ENCODE measurements around the gene INPP5J.

Gene INPP5J

DNA sequence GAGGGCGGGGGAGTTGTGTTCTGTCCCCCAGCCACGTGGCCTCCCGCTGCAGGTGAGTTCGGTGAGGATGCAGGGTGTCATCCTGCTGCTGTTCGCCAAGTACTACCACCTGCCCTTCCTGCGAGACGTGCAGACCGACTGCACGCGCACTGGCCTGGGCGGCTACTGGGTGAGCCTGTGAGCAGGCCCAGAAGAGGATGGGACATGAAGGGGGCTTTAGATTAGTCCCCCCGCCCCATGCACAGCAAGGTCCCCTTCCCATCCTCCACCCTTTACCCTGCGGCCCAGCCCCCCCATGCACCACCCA, 4.1 kb downstream of the INPP5J start:
- DNase-seq = no peak

DNA sequence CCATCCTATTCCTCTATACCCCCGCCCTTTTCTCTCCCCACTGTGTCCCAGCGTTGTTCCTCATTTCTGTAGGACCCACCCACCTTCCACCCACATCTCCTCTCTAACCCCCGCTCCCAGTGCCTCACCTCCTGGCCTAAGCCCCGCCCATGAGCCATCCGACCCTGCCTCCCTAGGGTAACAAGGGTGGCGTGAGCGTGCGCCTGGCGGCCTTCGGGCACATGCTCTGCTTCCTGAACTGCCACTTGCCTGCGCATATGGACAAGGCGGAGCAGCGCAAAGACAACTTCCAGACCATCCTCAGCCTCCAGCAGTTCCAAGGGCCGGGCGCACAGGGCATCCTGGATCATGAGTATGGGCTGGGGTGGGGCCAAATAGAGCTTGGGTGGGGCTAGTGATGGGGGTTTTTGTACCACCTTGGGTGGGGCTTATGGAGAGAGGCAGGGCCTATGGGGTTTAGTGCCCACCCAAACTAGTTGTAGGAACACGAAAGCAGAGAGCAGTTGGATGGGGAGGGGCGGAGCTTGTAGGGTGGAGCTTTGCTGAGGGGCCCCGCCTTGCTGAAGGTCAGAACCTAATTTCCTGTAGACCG, 4.5 kb downstream of the INPP5J start:
- no peak for DNase-seq

DNA sequence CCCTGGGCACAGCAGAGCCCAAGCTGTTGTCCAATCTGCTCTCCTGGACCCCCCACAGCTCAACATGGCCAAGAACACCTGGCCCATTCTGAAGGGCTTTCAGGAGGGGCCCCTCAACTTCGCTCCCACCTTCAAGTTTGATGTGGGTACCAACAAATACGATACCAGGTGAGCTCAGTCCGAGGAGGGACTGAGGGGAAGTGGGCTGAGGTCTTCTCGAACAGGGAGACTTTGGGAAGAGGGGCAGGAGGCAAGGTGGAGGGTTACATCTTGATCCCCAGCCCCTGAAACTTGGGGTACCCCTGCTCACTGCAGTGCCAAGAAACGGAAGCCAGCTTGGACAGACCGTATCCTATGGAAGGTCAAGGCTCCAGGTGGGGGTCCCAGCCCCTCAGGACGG, 5.4 kb downstream of the INPP5J start:
- no peak for DNase-seq

DNA sequence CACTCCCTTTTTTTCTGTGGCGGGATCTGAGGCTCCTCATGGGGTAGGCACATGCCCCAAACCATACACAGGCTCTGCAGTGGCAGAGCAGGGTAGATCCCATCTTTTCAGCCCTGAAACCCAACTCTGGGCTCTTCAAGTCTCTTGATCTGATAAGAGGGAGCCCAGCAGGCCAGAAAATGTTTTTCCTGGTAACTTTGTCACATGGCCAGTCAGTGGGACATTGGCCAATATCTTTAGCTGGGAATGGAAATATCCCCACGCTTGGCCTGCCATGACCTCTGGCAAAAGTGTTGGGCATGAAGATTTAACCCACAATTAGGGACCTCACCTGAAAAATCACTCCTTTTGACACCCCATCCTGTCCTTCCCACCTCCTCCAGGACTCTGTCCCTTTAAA, 8.1 kb downstream of the INPP5J start:
- DNase-seq = no peak

DNA sequence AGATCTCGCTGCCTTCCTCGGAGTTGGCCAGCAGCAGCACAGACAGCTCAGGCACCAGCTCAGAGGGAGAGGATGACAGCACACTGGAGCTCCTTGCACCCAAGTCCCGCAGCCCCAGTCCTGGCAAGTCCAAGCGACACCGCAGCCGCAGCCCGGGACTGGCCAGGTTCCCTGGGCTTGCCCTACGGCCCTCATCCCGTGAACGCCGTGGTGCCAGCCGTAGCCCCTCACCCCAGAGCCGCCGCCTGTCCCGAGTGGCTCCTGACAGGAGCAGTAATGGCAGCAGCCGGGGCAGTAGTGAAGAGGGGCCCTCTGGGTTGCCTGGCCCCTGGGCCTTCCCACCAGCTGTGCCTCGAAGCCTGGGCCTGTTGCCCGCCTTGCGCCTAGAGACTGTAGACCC, 11.1 kb downstream of the INPP5J start:
- DNase-seq = no peak

DNA sequence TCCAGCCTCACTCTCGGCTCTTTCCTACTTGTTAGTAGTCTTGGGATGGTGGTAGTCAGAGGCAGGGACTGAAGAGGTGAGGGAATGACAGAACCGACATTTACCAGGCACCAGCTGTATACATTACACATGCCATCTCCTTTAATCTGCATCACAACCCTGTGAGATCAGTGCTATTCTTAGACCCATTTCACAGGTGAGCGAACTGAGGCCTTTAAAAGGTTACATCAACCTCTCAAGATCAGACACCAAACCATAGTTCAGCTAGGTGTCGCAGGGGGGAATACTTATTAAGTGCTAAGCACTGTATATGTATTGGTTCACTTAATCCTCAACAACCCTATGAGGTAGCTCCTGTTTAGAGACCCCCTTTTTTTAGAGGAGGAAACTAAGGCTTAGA, 11.9 kb downstream of the INPP5J start:
- no peak for DNase-seq

DNA sequence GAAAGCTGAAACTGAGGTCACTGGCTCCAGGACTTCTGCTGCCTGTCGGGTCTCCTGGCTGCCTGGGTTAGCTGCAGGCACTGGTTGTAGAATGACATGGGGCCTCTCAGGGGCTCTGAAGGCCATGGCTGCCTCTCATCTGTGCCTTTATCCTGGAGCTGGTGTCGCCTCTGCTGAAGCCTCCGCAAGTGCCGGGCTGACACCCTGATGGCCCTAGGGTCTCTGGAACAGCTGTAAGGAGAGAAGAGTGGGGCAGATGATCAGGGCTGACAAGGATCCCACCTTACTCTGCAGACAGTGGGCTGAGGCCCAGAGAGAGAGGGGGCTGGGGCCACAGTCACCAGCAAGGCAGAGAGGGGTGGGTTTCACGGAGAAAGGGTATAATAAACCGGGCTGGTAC, 12.9 kb downstream of the INPP5J start:
- DNase-seq = no peak

DNA sequence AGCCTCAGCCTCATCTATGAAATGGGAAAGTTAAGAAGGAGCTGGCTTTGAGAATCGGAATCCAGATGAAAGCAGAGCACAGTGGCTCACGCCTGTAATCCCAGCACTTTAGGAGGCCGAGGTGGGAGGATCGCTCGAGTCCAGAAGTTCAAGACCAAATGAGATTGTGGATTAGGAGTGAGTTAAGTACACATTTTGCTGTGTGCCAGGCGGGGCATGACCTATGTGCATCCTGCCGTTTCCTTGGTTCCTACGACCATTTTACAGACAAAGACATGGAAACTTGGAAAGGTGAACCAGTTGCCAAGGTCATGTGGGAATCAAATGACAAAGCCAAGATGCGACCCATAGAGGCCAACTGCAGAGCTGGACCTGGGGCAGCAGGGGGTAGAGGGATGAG, 13.4 kb downstream of the INPP5J start:
- no peak for DNase-seq

DNA sequence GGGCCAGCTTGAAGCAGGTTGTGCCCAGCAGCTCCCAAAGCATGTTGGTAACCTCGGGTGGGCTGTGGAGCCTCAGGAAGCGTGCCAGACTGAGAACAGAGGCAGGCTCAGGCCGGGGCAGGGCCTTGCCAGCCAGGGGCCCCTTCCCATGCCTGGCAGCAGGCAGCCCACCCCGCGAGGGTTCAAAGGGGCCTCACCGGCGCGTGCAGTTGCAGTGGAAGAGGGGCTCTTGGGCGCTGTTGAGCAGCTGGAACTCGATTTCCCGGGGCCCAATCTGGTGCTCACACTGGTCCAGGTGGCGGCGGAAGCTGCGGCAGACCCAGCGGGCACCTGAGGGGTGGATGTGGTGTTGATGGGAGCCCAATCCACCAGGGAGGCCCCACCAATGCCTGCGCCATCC, 13.9 kb downstream of the INPP5J start:
- no peak for DNase-seq

DNA sequence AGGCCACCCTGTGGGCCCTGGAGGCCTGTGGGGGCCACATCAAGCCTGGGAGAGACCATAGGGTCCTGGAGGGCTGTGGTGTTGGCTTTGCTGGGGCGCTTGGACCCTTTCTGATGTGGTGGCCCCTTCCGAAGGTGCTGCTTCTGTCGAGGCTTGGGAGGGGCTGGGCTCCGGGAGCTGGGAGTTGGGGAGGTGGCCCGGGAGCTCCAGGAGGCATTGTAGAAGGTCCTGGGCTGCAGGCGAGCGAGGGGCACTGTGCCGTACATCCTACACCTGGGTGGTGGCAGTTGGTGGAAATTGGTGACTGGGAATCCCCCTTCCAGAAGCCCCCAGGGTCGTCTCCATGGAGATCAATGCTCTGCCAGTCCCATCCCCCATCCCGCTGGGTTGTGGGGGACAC, 15.0 kb downstream of the INPP5J start:
- no peak for DNase-seq

DNA sequence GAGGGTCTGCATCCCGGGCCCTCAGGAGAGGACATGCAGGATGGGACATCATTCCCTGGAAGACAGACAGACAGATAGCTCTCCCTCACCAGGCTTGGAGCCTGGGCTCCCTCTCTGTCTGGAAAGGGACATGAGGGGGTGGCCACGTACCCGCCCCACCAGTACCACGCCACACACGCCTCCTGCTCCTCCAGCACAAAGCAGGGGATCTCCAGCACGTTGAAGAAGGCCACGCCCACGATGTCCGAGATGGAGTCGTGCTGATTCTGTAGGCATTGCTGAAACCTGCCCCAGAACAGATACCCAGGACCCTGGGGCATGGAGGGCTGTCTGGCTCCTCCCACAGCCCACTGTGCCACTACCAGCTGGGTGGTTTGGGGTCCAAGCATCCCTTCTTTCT, 15.4 kb downstream of the INPP5J start:
- no peak for DNase-seq

DNA sequence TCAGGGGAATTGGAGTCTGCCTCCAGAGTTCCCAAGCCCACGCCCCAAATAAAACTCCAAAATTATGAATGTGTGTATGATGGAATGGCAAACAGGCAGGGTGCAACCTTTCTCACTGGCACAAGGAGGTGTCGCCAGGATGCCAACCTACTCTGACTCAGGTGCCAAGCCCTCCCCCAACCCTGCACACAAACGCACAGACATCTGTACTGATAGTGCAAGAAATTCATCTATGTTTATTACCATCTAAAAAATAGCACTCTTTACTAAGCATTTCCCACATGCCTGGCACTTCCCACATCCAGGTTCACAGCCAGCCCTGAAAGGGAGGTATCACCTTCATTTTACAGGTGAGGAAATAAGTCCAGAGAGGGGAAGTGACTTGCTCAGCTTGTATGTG, 16.3 kb downstream of the INPP5J start:
- DNase-seq = no peak

DNA sequence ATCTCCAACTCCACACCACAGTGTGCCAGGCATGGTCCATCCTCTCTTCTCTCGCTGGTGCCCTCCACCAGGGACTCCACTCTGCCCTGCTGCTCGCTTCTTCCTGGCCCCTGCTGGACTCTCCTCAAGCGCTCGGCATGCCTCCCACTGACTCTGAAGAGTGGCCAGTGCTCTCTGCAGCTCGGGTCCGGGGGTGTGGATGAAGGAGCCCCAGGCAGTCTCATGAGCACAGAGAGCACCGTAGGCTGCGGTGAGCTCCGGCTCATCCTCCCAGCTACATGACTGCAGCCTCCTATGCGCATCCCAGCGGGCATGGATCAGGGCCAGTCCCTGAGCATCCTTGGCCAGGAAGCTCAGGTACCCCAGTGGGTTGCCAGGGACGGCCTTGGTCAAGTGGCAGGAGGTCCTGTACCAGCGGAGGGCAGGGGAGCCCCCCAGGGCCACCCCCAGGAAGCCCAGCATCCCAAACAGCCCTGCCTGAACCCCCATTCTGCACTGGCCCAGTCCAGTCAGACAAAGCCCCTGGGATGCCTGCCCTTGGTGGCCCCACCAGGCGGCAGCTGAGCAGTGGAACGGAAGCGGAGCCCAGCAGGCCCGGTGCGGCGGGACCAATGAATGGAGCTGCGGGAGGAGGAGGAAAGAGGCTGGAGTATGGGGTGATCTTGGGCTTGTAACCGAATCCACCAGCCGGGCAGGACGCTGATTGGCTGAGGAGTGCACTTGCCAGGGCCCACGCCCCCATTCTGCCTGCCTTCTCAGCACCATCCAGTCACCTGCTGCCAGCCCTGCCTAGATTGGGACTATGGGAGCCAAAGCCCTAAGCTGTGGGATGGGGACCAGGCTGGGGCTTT, 17.3 kb downstream of the INPP5J start, which contains the start of gene PLA2G3:
Gene PLA2G3, minus strand, starts transcription at position 643 of the 851 bp plus-strand sequence. Its CDS starts 154 bp downstream, at position 489.
- DNase-seq = no peak

DNA sequence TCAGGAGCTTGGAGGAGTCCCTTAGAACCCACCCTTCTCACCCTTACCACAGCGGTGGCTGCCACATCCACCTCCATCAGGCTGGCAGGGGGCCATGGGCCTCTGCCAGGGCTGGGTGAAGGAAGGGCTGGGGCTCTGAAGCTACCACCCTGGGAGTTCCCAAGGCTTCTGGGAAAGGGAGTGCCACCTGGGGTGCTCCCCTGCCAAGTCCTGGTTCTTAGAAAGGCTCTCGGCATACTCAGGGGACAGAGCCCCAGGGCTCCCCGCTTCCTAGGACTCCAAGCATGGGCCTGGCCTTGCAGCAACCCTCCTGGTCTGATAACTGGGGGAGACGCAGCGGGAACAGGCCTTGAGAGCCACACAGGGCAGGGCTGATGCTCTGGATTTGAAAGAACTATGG, 18.0 kb downstream of the INPP5J start:
- DNase-seq = no peak

DNA sequence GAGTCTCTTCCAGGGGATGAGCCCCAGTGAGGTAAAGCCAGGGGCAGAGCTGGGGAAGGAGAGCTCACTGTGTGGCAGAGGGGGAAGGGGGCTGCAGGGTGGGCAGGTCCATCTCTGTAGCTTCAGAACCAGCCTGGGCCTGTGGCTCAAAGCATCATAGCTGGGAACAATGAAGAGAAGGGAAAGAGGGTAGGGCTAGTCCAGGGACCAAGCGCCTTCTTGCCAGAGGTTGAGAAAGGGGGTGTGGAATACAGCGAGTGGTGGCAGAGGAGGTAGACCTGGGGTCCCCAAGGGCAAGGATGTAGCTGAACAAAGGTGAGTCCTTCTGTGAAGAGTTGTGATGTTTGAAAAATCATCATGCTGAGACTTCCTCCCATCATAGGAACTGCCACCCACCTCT, 18.8 kb downstream of the INPP5J start:
- no peak for DNase-seq

DNA sequence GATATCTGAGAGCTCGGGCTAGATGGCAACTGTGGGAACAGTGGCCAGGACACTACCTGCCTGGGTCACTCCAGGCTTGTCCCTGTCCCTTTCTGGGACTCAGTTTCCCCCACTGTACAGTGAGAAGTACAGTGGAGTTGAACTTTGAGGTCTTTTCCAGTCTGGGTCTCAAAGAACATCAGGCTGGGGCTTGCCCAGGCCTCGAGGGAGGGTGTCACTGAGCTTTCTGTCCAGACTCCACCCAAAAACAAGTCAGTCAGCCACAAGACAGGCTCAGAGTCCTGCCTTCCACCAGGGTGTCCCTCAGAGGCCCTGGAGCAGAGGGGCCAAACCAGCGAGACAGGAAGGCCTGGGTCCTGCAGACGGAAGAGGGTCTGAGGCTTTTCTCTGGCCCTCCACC, 19.5 kb downstream of the INPP5J start:
- DNase-seq = no peak

DNA sequence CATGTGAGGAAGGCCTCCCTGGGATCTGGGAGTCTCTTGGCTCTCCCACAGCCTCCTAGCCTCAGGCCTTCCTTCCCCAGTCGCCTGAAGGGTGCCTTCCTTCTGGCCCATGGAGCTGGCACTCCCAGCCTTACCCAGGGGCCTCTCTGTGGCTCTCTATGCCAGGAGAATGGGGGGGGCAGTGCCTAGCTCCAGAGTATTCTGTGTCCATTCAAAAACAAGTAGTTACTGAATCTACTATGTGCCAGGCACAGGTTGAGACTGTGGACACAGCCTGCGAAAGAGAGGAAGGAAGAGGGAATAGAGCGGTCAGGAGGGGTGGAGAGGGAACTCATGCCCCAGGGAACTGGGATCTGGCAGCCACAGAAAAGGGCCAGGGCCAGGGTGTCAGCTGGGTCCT, 20.3 kb downstream of the INPP5J start:
- no peak for DNase-seq

DNA sequence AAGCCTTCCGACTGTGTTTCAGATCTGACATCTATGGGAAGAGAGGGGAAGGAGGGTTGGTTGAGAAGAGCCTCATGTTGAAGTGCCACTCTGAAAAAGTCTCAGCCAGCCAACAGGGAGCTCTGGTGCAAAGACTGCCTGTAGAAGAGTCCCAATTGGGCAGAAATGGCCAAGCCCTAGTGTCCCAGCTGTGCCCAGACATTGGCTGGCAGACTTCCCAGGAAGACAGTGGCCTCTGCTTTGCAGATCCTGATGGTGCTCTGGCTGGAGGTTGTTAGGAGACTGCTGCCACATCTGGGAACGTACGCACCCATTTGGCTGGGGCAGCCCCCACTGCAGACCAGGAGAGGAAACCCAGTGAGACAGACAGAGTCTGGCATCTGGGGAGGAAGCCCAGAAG, 20.8 kb downstream of the INPP5J start:
- no peak for DNase-seq

DNA sequence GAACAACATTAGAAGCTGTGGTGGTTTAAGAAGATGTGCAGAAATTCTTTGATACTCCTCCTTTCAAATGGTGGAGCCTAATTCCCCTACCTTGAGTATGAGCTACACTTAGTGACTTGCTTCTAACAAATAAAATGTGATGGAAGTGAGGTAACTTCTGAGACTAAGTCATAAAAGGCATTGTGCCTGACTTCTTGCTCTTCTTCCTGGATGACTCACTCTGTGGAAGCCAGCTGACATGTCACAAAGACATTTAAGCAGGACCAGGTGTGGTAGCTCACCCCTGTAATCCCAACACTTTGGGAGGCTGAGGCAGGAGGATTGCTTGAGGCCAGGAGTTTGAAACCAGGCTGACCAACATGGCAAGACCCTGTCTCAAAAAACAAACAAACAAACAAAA, 21.5 kb downstream of the INPP5J start:
- DNase-seq = no peak

DNA sequence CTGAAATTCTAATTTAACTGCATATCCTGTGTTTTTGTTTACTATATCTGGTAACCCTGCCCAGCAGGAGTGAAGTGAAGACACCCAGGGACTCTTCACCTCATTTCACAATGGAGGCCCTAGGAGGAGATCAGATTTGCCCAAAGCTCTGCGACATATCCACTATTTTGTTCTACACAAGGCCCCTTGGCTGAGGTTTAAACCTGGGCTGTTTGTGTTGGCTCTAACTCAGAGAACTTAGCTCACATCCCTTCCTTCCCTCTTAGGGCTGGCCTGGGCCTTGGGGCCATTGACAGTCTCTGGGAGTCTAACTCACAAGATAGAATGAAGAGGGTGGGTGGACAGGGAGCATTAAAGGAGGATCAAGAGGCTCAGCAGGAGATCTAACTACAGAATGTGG, 25.7 kb downstream of the INPP5J start:
- no peak for DNase-seq

DNA sequence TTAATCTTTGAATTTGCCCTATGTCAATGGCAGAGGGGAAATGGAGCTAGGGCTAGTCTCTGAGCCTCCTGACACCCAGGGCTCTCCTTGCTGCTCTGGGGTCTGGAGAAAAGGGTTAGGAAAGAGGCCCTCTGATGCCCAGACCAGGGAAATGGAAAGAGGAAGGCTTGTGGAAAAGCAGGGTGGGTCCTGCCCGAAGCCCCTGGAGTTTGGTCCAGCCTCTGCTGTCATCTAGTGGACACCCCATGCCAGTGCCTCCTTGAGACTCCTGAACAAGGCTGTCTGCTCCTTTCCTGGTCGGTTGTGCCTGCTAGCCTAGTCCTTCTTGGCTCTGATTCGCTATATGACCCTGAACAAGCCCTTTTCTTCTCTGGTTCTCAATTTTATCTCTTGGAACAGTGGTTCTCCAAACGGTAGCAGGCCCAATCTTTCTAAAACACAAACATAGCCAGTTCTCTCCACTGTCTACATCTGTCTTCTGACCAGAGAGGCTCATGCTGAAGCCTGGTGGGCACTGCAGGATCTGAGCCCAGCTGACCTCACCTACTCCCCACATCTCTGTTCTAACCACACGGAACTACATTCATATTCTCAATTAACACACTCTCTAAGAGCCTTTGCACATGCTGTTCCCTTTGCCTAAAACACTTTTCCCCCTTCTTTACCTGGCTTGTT, 26.3 kb downstream of the INPP5J start:
- DNase-seq = no peak

DNA sequence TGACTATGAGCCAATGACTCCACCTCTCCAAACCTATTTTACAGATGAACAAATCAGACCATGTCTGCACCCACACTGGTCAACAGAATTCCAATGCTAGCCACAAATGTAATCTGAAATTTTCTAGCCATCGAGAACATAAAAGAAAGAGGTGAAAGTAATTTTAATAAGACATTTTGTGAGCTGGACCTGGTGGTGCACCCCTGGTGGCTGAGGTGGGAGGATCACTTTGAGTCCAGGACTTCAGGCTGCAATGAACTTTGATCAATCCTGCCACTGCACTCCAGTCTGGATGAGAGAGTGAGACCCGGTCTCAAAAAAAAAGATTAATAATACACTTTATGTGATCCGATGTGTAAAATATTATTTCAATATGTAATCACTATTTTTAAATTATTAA, 27.8 kb downstream of the INPP5J start:
- DNase-seq = no peak

DNA sequence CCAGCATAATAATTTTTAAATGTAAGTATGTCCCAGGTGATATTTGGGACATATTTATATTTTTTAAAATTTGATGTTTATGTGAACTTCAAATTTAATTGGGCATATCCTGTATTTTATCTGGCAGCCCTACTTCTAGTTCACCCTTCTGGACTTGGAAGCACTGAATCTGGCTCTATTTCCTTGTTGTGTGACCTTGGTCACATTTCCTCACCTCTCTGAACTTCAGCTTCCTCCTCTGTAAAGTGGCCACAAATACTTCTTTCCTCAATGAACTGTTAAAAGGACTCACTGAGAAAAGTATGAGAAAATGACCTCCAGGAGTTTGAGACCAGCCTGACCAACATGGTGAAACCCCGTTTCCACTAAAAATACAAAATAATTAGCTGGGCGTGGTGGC, 29.1 kb downstream of the INPP5J start:
- no peak for DNase-seq

DNA sequence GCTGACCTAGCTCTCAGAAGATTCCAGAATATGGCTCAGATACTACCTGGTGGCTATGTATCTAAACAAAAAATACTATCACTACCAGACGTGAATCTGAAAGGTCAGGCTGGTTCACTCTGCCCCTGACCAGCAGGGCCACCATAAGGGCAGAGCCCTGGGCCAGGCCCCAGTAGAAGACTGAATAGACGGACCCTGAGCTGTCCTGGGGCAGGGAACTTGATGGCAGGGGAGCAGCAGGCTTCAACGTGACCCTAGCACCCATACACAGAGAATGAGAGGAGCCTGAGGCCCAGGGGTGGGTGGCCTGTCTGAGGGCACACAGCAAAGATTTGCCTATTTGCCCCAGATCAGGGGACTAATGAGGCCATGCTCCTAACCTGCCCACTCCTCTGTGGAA, 30.6 kb downstream of the INPP5J start:
- DNase-seq = no peak

DNA sequence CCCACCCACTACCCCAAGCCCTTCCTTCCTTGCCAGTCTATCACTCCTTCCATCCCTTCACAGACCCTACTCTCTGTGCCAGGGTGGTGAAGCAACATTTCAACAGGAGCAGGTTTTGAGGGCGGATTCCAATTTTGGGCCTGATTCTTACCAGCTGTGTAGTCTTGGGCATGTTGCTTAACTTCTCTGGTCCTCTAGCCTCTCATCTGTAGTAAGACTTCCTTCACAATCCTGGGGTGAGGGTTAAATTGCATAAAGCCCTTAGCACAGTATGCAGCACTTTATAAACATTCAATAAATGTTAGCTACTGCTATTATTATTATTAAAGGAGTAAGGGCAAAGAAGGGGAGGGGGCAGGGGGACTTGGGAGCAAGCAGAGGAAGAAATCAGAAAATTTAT, 32.2 kb downstream of the INPP5J start:
- DNase-seq = no peak

Data from NCI-H2081 treated with DMSO at 0.1 percent for 48 hours (cell line).